ENCODE results near the gene OR2A42.
"Not testable (repeated sequence)": the region's sequence is repeated elsewhere in the genome, so short reads cannot be mapped to it uniquely, and the experiment has no call there.

Gene OR2A42

GRCh38 chr7:144239365-144239764, at the start of gene OR2A42:
Gene OR2A42 (minus strand): TSS chr7:144239605. CDS start chr7:144232843, 6,762 bp downstream.
- DNase-seq = not testable (repeated sequence)

- not testable (repeated sequence) for DNase-seq
Observed at GRCh38 chr7:144287171-144287784, 47.9 kb upstream of the OR2A42 start.

- DNase-seq = not testable (repeated sequence)
Observed at GRCh38 chr7:144283716-144284115, 44.3 kb upstream of the OR2A42 start.

- DNase-seq = not testable (repeated sequence)
Observed at GRCh38 chr7:144282490-144282889, 43.1 kb upstream of the OR2A42 start.

- not testable (repeated sequence) for DNase-seq
Observed at GRCh38 chr7:144281981-144282380, 42.6 kb upstream of the OR2A42 start.

- not testable (repeated sequence) for DNase-seq
Observed at GRCh38 chr7:144280010-144280409, 40.6 kb upstream of the OR2A42 start.

- DNase-seq = not testable (repeated sequence)
Observed at GRCh38 chr7:144275281-144275680, 35.9 kb upstream of the OR2A42 start.

GRCh38 chr7:144269188-144269587, 29.8 kb upstream of the OR2A42 start, which contains the start of gene CTAGE8:
Gene CTAGE8 (minus strand): TSS chr7:144269288. CDS start chr7:144269250, 38 bp downstream.
- not testable (repeated sequence) for DNase-seq

GRCh38 chr7:144264692-144265091, 25.3 kb upstream of the OR2A42 start, which contains the start of gene OR2A7:
Gene OR2A7 (minus strand): TSS chr7:144264792. CDS start chr7:144259628, 5,164 bp downstream.
- DNase-seq = not testable (repeated sequence)

GRCh38 chr7:144262128-144262527, 22.7 kb upstream of the OR2A42 start:
- DNase-seq = not testable (repeated sequence)

- not testable (repeated sequence) for DNase-seq
Observed at GRCh38 chr7:144259067-144259466, 19.7 kb upstream of the OR2A42 start.

GRCh38 chr7:144256112-144256511, 16.7 kb upstream of the OR2A42 start:
- DNase-seq = no peak

GRCh38 chr7:144255471-144255897, 16.1 kb upstream of the OR2A42 start:
- DNase-seq = no peak

- DNase-seq = not testable (repeated sequence)
Observed at GRCh38 chr7:144252307-144252706, 12.9 kb upstream of the OR2A42 start.

- not testable (repeated sequence) for DNase-seq
Observed at GRCh38 chr7:144247674-144248330, 8.4 kb upstream of the OR2A42 start.

GRCh38 chr7:144246967-144247366, 7.6 kb upstream of the OR2A42 start:
- DNase-seq = not testable (repeated sequence)

GRCh38 chr7:144245372-144245771, 6.0 kb upstream of the OR2A42 start:
- DNase-seq = not testable (repeated sequence)

GRCh38 chr7:144238530-144239082, 799 bp downstream of the OR2A42 start:
- DNase-seq = not testable (repeated sequence)

GRCh38 chr7:144233039-144233438, 6.4 kb downstream of the OR2A42 start:
- not testable (repeated sequence) for DNase-seq

- not testable (repeated sequence) for DNase-seq
Observed at GRCh38 chr7:144231027-144231426, 8.4 kb downstream of the OR2A42 start.

- not testable (repeated sequence) for DNase-seq
Observed at GRCh38 chr7:144228810-144229209, 10.6 kb downstream of the OR2A42 start.

- not testable (repeated sequence) for DNase-seq
Observed at GRCh38 chr7:144226866-144227265, 12.5 kb downstream of the OR2A42 start.

- not testable (repeated sequence) for DNase-seq
Observed at GRCh38 chr7:144223675-144224074, 15.7 kb downstream of the OR2A42 start.

- not testable (repeated sequence) for DNase-seq
Observed at GRCh38 chr7:144220531-144220930, 18.9 kb downstream of the OR2A42 start.
